ENCODE data around the gene NPY4R2. TPM values are rescaled to one million over a fixed set of nuclear protein-coding genes. Genes with fewer than 3 reads are reported as not detected.
"Not testable (repeated sequence)": the region's sequence is repeated elsewhere in the genome, so short reads cannot be mapped to it uniquely, and the experiment has no call there.

The NPY4R2 gene, protein sequence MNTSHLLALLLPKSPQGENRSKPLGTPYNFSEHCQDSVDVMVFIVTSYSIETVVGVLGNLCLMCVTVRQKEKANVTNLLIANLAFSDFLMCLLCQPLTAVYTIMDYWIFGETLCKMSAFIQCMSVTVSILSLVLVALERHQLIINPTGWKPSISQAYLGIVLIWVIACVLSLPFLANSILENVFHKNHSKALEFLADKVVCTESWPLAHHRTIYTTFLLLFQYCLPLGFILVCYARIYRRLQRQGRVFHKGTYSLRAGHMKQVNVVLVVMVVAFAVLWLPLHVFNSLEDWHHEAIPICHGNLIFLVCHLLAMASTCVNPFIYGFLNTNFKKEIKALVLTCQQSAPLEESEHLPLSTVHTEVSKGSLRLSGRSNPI
- total RNA-seq = under 1 TPM; 0.25 to 0.79 TPM
- polyA plus RNA-seq (ENCODE audit: insufficient read depth, low read depth, low replicate concordance) = not detected
- long read RNA-seq, donor 1 = 0 reads
- long read RNA-seq, donor 2 = 0 reads

DNA sequence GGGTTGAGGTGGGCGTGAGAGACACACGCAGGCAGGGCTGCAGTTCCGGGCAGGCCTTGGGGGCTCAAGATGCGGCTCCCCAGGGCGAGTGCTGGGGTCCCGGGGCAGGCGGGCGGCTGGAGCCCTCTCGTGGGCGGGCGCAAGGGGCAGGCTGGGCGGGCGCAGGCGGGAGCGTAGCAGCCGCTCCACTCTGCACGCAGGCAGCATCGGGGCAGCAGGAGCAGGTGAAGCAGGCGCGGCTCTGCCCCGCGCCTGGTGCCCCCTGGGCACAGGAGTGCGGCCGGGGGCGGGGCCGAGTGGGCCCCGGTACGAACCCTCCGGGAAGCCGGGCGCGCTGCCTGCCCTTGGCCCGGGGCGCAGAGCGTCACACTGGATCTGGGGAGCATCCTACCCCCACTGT lies at the start of gene NPY4R2:
NPY4R2 (plus strand) TSS at position 188 of the 400 bp plus-strand sequence. CDS start 3,326 bp downstream, outside the sequence.
- intact Hi-C loops (cut with DNase I; ENCODE audit: low total_unique reads) = not testable (repeated sequence)

GRCh38 chr10:47870887-47871286 lies 47.6 kb upstream of the NPY4R2 start:
- H3K27ac ChIP-seq; H3K4me3 ChIP-seq; intact Hi-C loops (cut with DNase I; ENCODE audit: low total_unique reads); H3K4me1 ChIP-seq; H3K9me3 ChIP-seq; H3K36me3 ChIP-seq (ENCODE audit: low read depth, missing control alignments); DNase-seq; H3K27me3 ChIP-seq: not testable (repeated sequence)
- WGBS, 2 donors = no CpG with 5 or more reads among the region's 8 CpGs

More for the DNA sequence above, at the start of gene NPY4R2:
- no CpG with 5 or more reads among the region's 35 CpGs for WGBS, 2 donors
- not testable (repeated sequence) for H3K4me3 ChIP-seq; H3K4me1 ChIP-seq; H3K9me3 ChIP-seq; H3K36me3 ChIP-seq (ENCODE audit: low read depth, missing control alignments); H3K27ac ChIP-seq; H3K27me3 ChIP-seq; DNase-seq

- WGBS, 2 donors = 92 to 98% methylated on average over 4 of the region's 8 CpGs
- H3K27me3 ChIP-seq; intact Hi-C loops (cut with DNase I; ENCODE audit: low total_unique reads); H3K4me3 ChIP-seq; H3K4me1 ChIP-seq; H3K36me3 ChIP-seq (ENCODE audit: low read depth, missing control alignments); H3K27ac ChIP-seq; H3K9me3 ChIP-seq; DNase-seq: not testable (repeated sequence)
Measured at GRCh38 chr10:47871485-47872180, 46.8 kb upstream of the NPY4R2 start.

GRCh38 chr10:47872236-47872635 lies 46.2 kb upstream of the NPY4R2 start:
- WGBS, 2 donors = no CpG with 5 or more reads among the region's 5 CpGs

GRCh38 chr10:47884239-47884638 lies 34.2 kb upstream of the NPY4R2 start:
- H3K27ac ChIP-seq; intact Hi-C loops (cut with DNase I; ENCODE audit: low total_unique reads); H3K27me3 ChIP-seq; H3K4me3 ChIP-seq; H3K9me3 ChIP-seq; DNase-seq; H3K4me1 ChIP-seq; H3K36me3 ChIP-seq (ENCODE audit: low read depth, missing control alignments): not testable (repeated sequence)
- no CpG with 5 or more reads among the region's 3 CpGs for WGBS, 2 donors

More at GRCh38 chr10:47872236-47872635, 46.2 kb upstream of the NPY4R2 start:
- intact Hi-C loops (cut with DNase I; ENCODE audit: low total_unique reads); H3K27me3 ChIP-seq; DNase-seq; H3K4me3 ChIP-seq; H3K27ac ChIP-seq; H3K36me3 ChIP-seq (ENCODE audit: low read depth, missing control alignments); H3K9me3 ChIP-seq; H3K4me1 ChIP-seq: not testable (repeated sequence)

- H3K36me3 ChIP-seq (ENCODE audit: low read depth, missing control alignments); H3K4me3 ChIP-seq; H3K9me3 ChIP-seq; DNase-seq; intact Hi-C loops (cut with DNase I; ENCODE audit: low total_unique reads); H3K4me1 ChIP-seq; H3K27me3 ChIP-seq; H3K27ac ChIP-seq: not testable (repeated sequence)
- no CpG with 5 or more reads among the region's 3 CpGs for WGBS, 2 donors
Measured at GRCh38 chr10:47884934-47885333, 33.5 kb upstream of the NPY4R2 start.

DNA sequence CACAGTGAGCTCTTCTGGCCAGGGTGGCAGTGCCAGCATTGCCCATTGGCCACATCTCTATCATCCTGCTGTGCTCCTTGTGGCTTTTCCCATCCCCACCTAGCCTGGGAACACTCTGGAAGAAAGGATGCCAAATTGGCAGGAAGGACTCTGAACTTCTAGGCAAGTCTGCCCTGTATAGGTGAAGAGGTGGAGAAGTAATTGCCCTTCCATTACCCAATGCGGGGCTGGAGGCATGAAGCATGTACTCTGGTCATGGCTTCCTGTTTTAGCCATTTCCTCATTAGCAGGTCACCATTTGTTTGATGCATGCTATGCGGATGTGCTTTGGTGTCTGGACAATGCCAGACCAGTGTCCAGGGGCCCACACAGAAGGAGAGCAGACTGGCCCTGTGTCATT lies 32.1 kb upstream of the NPY4R2 start:
- DNase-seq; H3K4me3 ChIP-seq; H3K9me3 ChIP-seq; H3K27ac ChIP-seq; H3K27me3 ChIP-seq; intact Hi-C loops (cut with DNase I; ENCODE audit: low total_unique reads); H3K36me3 ChIP-seq (ENCODE audit: low read depth, missing control alignments); H3K4me1 ChIP-seq: not testable (repeated sequence)
- no CpG with 5 or more reads among the region's 2 CpGs for WGBS, 2 donors

DNA sequence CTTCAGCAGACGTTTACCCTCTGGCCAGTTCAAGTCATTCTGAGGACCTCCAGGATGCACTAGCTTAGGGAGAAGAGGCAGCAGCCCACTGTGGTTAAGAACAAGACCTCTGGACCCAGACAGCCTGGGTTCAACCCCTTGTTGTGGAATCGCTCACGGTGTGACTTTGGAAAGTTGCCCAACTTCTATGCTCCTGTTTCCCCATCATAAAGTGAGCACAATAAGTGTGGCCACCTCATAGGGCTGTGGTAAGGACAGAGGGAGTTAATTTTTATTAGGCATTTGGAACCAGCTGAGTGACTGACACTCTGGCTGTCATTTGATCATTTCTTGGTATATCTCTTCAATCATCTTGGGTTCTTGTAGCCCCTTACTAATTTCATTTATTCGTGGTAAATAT lies 31.6 kb upstream of the NPY4R2 start:
- H3K27me3 ChIP-seq; intact Hi-C loops (cut with DNase I; ENCODE audit: low total_unique reads); H3K4me3 ChIP-seq; H3K36me3 ChIP-seq (ENCODE audit: low read depth, missing control alignments); H3K27ac ChIP-seq; DNase-seq; H3K4me1 ChIP-seq; H3K9me3 ChIP-seq: not testable (repeated sequence)
- no CpG with 5 or more reads among the region's 4 CpGs for WGBS, 2 donors

- H3K27me3 ChIP-seq; H3K4me1 ChIP-seq; H3K9me3 ChIP-seq; H3K4me3 ChIP-seq; intact Hi-C loops (cut with DNase I; ENCODE audit: low total_unique reads); DNase-seq; H3K36me3 ChIP-seq (ENCODE audit: low read depth, missing control alignments); H3K27ac ChIP-seq: not testable (repeated sequence)
Measured at GRCh38 chr10:47890737-47891136, 27.7 kb upstream of the NPY4R2 start.

- H3K4me3 ChIP-seq; H3K27ac ChIP-seq; DNase-seq; H3K4me1 ChIP-seq; H3K9me3 ChIP-seq; H3K36me3 ChIP-seq (ENCODE audit: low read depth, missing control alignments); intact Hi-C loops (cut with DNase I; ENCODE audit: low total_unique reads); H3K27me3 ChIP-seq: not testable (repeated sequence)
- WGBS, 2 donors = no CpG with 5 or more reads among the region's 2 CpGs
Measured at GRCh38 chr10:47892494-47893261, 25.8 kb upstream of the NPY4R2 start.

DNA sequence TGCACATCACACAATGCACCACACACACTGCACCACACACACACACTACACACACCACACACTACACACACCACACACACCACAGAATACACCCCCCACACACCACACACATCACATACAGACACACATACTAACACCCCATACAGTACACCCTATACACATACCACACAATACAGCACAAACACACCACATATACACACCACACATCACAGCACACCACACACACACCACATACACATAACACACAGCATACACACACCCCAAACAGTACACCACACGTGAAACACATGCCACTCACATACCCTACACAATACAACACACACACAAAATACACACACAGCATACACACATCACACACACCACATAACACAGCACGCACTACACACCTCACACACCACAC lies 23.9 kb upstream of the NPY4R2 start:
- WGBS, 2 donors = 76 to 95% methylated on average over 2 of the region's 2 CpGs
- H3K4me1 ChIP-seq; H3K27me3 ChIP-seq; H3K9me3 ChIP-seq; intact Hi-C loops (cut with DNase I; ENCODE audit: low total_unique reads); H3K27ac ChIP-seq; H3K36me3 ChIP-seq (ENCODE audit: low read depth, missing control alignments); H3K4me3 ChIP-seq; DNase-seq: not testable (repeated sequence)

Measured in testis (tissue), 5 donors.